Measurements from ENCODE around the gene TFPI.
A peak's percentile ranks its signal among the peaks of the same experiment; 100 is the strongest.

TFPI gene

GRCh38 chr2:187505065-187505672 is 49.1 kb downstream of the TFPI start:
- no peak for DNase-seq (ENCODE audit: low read depth, low spot score)
- no peak overlapping the region for H3K4me3 ChIP-seq
- no peaks in the 10 kb centered on the region for H3K36me3 ChIP-seq (ENCODE audit: insufficient read depth, low read length)
- no peak overlapping the region for H3K27ac ChIP-seq
- TF ChIP-seq FOXP2 (optimal IDR thresholded peaks at IDR 0.05; ENCODE audit: control extremely low read depth, extremely low read length, insufficient read depth) (no peak), EZH2 (IDR thresholded peaks at IDR 0.05) (no peak), POLR2AphosphoS5 (IDR thresholded peaks at IDR 0.05; ENCODE audit: borderline replicate concordance, low read depth, low read length) (no peak)
- H3K9me3 ChIP-seq (ENCODE audit: low read depth, low read length) = no peaks in the 10 kb centered on the region
- no peak overlapping the region for H3K9ac ChIP-seq (ENCODE audit: insufficient read length)

DNA sequence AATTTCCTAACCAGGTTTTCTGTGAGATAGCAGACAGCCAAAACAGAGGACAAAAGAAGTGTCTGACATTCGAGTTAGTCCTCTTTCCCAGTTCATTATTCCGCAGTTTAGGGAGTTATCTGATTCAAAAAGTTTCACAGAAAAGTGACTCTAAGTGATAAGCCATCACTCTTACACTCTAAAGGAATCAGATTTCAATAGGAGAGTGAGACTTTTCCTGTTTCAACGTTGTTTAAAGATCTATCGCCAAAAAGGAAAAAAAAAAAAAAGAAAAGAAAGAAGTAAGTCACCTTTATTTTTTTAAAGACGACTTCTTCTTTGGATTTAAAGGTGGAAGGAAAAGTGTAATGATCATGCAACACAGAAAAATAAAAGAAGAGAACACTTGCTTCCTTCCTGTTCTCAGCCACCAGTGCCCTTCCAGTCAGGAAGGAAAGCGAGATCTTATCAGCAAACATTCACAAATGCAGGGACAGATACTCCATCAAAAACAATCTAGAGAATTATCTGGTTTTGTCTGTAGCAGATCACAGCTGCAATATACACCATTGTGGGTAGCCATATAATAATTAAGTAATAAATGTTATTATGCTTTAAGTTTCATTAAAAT is 49.8 kb downstream of the TFPI start:
- TF ChIP-seq FOXP2 (optimal IDR thresholded peaks at IDR 0.05; ENCODE audit: control extremely low read depth, extremely low read length, insufficient read depth) (no peak), EZH2 (IDR thresholded peaks at IDR 0.05) (no peak), POLR2AphosphoS5 (IDR thresholded peaks at IDR 0.05; ENCODE audit: borderline replicate concordance, low read depth, low read length) (no peak)
- Histone ChIP-seq H3K9me3 (ENCODE audit: low read depth, low read length) (no peaks in the 10 kb centered on the region), H3K4me3 (peak overlapping the region; percentile 11), H3K27ac (0 out of 2 replicates have a peak overlapping the region, but pooled peaks have one; percentile 7), H3K36me3 (ENCODE audit: insufficient read depth, low read length) (no peaks in the 10 kb centered on the region), H3K9ac (ENCODE audit: insufficient read length) (no peak overlapping the region)
- peak; percentile 30 for DNase-seq (ENCODE audit: low read depth, low spot score)

DNA sequence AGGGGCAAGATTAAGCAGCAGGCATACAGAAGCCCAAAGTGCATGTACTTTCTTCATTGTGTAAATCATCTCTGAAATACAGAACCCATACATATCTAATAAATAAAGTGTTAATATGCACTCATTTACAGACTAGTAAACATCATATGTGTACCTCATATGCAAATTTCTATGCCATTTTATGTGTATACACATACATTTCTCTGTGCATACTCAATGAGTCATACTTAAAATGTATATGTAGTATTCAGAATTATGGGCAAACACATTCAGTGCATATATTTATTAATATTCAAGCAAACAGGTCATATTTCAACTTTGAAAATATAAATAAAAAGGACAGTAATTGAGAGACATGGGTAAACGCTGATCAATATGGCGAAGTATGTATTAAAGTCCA is 50.5 kb downstream of the TFPI start:
- H3K9ac ChIP-seq (ENCODE audit: insufficient read length) = no peak overlapping the region
- no peak for DNase-seq (ENCODE audit: low read depth, low spot score)
- H3K36me3 ChIP-seq (ENCODE audit: insufficient read depth, low read length) = no peaks in the 10 kb centered on the region
- no peak overlapping the region for H3K27ac ChIP-seq
- no peak overlapping the region for H3K4me3 ChIP-seq
- TF ChIP-seq POLR2AphosphoS5 (IDR thresholded peaks at IDR 0.05; ENCODE audit: borderline replicate concordance, low read depth, low read length) (no peak), FOXP2 (optimal IDR thresholded peaks at IDR 0.05; ENCODE audit: control extremely low read depth, extremely low read length, insufficient read depth) (no peak), EZH2 (IDR thresholded peaks at IDR 0.05) (no peak)
- H3K9me3 ChIP-seq (ENCODE audit: low read depth, low read length) = no peaks in the 10 kb centered on the region

DNA sequence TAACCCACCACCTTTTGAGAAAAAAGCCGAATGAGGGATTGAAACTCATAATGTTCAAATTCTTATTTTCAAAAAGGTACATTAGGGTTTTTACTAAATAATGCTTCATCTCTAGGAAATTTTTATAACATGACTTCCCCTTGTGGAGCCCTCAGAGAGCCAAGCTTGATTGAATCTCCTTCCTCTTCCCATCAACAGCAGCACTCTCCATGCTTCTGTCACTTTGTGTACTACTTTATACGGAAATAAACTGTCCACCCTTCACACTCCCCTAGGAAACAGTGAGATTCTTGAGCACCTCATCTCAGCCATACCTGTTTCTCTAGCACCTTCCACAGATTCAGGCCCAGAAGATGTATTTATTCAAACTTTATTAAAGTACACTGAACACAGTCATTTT is 51.8 kb downstream of the TFPI start:
- TF ChIP-seq EZH2 (IDR thresholded peaks at IDR 0.05) (no peak), FOXP2 (optimal IDR thresholded peaks at IDR 0.05; ENCODE audit: control extremely low read depth, extremely low read length, insufficient read depth) (no peak), POLR2AphosphoS5 (IDR thresholded peaks at IDR 0.05; ENCODE audit: borderline replicate concordance, low read depth, low read length) (no peak)
- Histone ChIP-seq H3K27ac (no peak overlapping the region), H3K9ac (ENCODE audit: insufficient read length) (no peak overlapping the region), H3K36me3 (ENCODE audit: insufficient read depth, low read length) (no peaks in the 10 kb centered on the region), H3K9me3 (ENCODE audit: low read depth, low read length) (no peaks in the 10 kb centered on the region), H3K4me3 (no peak overlapping the region)
- DNase-seq (ENCODE audit: low read depth, low spot score) = no peak

- no peak for DNase-seq (ENCODE audit: low read depth, low spot score)
- no peaks in the 10 kb centered on the region; the same call in 1 of the 2 replicates for H3K36me3 ChIP-seq (ENCODE audit: insufficient read depth, low read length)
- no peaks in the 10 kb centered on the region for H3K9me3 ChIP-seq (ENCODE audit: low read depth, low read length)
- no peak for TF ChIP-seq POLR2AphosphoS5 (IDR thresholded peaks at IDR 0.05; ENCODE audit: borderline replicate concordance, low read depth, low read length)
- TF ChIP-seq EZH2 (IDR thresholded peaks at IDR 0.05) = no peak
- TF ChIP-seq FOXP2 (optimal IDR thresholded peaks at IDR 0.05; ENCODE audit: control extremely low read depth, extremely low read length, insufficient read depth) = no peak
- H3K9ac ChIP-seq (ENCODE audit: insufficient read length) = no peak overlapping the region
- H3K4me3 ChIP-seq = no peak overlapping the region
- no peak overlapping the region for H3K27ac ChIP-seq
Observed at GRCh38 chr2:187500585-187501359, 53.5 kb downstream of the TFPI start.

GRCh38 chr2:187499941-187500532 is 54.2 kb downstream of the TFPI start:
- no peaks in the 10 kb centered on the region for H3K9me3 ChIP-seq (ENCODE audit: low read depth, low read length)
- no peak overlapping the region for H3K9ac ChIP-seq (ENCODE audit: insufficient read length)
- TF ChIP-seq POLR2AphosphoS5 (IDR thresholded peaks at IDR 0.05; ENCODE audit: borderline replicate concordance, low read depth, low read length) (no peak), FOXP2 (optimal IDR thresholded peaks at IDR 0.05; ENCODE audit: control extremely low read depth, extremely low read length, insufficient read depth) (no peak), EZH2 (IDR thresholded peaks at IDR 0.05) (no peak)
- H3K4me3 ChIP-seq = no peak overlapping the region
- peak; percentile 32 for DNase-seq (ENCODE audit: low read depth, low spot score)
- H3K36me3 ChIP-seq (ENCODE audit: insufficient read depth, low read length) = no peaks in the 10 kb centered on the region; the same call in 1 of the 2 replicates
- no peak overlapping the region for H3K27ac ChIP-seq

DNA sequence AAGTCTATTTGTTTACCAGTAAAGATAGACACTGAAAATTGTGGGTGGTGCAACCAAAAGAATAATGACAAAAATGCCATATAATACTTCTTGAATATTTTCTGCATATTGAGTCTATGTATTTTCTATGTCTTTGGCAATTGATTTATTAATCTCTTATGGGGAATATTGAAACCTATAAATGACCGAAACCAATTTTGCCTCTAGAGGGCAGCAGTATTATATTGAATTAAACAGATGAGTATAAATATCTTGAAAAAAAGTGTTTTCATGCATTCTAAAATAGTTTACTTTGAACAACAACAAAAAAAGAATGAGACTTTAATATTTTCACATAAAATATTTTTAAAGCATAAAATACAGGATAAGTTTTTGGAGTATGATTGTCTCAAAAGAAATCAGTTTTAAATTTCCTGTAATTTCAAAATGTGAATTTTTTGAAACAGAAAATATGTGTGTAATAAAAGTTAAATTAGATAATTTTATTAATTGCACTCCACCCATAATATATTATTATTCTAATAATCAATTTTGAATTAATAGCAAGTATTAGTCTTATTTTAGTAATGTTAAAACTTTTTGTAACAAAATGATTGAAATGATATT is 56.3 kb downstream of the TFPI start:
- Histone ChIP-seq H3K27ac (no peak overlapping the region), H3K4me3 (no peak overlapping the region), H3K9me3 (ENCODE audit: low read depth, low read length) (no peaks in the 10 kb centered on the region), H3K9ac (ENCODE audit: insufficient read length) (no peak overlapping the region), H3K36me3 (ENCODE audit: insufficient read depth, low read length) (peaks cover 5% of the 10 kb centered on the region; the same call in 1 of the 2 replicates)
- peak; percentile 20 for DNase-seq (ENCODE audit: low read depth, low spot score)
- TF ChIP-seq POLR2AphosphoS5 (IDR thresholded peaks at IDR 0.05; ENCODE audit: borderline replicate concordance, low read depth, low read length) (no peak), FOXP2 (optimal IDR thresholded peaks at IDR 0.05; ENCODE audit: control extremely low read depth, extremely low read length, insufficient read depth) (no peak), EZH2 (IDR thresholded peaks at IDR 0.05) (no peak)
